GM20431 (cell line): ENCODE data around the gene TMEM212.

Experiments used
- in situ Hi-C: fragments of 300-500 bp; cut with MseI, MboI; formaldehyde crosslinking; loops from one replicate; pipeline ENCODE4 v1.15.0; 2020; ENCODE audit warnings: low sequenced_read_pairs; ENCODE audit not compliant: unreplicated experiment

Gene TMEM212

GRCh38 chr3:171842864-171843518 is at the start of gene TMEM212:
TSS of gene TMEM212 (plus strand) at chr3:171843349. CDS start at chr3:171843384, 35 bp downstream.
- in situ Hi-C loops, result no loop called here

DNA sequence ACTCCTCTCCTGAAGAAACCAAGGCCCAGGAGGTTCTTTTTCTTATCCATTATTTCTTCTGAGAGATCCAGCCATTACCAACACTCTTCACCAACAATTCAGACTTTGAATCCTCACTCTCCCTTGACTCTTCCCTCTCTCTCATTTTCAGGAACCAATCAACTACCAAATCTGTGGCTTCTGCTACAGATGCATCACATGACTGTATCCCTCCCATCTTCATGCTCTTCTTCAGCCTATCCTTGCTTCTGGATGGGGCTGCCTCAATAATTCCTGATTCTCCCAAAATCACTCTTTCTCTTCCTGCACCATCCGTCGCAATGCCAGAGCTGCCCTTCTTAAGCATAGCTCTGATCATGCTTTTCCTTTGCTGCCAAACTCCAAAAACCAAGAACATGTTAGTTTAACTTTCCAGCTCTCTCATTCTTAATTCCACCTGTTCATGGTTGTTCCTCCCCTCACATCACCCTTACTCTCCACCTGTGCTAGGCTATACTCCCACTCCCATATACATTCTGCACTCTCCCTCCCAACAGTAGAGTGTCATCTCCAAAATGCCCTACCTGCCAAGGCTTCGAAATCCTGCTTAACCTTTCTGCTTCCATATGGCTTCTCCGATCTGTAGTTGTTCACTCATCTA is 46.4 kb upstream of the TMEM212 start:
- in situ Hi-C loops, result no loop called here

- in situ Hi-C loops, result no loop called here
These were observed 45.9 kb upstream of the TMEM212 start for GRCh38 chr3:171797265-171797679.

GRCh38 chr3:171797873-171798272 is 45.3 kb upstream of the TMEM212 start:
- in situ Hi-C loops, result no loop called here

DNA sequence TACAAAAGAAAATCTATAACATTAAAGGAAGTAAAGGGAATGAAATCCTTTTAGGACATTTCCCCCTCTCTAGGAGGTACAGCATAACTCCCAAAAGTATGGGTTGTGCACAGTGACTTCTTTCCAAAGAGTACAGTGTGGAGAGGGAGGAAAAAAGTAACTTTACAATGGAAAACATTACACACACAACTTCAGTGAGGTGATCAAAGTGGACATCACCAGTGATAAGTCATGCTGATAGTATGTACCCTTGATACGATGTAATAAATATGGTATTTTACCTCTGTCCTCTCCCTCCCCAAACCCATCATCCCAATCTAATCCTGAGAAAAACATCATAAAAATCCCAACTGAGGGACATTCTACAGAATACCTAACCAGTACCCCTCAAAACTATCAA is 43.6 kb upstream of the TMEM212 start:
- in situ Hi-C loops, result no loop called here

DNA sequence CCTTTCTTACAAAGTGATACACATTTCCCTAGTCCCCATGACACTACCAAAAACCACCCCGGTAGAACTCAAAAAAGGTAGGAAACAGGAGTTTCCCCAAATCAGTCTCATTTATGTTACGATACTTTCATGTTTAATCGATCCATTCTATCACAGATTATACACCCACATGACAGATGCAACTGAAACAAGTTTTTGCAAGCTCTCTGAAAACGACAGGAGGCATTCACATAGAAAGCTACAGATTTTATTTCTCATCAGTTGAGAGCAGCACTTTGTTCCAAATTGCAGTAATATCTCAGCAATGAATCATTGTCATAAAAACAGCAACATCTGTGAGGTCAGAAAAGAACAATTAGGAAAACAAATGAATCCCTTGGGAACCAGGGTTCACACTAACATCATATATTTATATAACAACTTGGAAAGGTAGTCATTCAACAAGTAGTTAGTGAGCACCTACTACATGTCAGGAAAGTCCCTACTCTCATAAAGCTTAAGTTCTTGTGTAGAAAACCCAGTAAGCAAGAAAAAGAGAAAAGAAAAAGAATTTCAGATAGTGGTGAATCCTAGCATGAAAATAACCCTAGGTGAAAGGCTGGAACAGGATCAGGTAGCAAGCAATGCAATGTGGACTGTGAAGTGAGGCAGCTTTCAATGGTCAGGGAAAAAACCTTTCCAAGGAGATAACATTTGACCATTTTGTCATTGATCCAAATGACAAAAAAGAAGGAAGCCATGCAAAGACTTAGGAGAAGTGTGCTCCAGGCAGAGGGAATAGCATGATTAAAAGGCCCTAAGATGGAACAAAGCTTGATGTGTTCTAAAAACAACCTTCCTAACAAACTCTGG is 41.2 kb upstream of the TMEM212 start:
- in situ Hi-C loops, result no loop called here

- in situ Hi-C loops, result no loop called here
These were observed 40.6 kb upstream of the TMEM212 start for GRCh38 chr3:171802590-171802956.

- in situ Hi-C loops, result no loop called here
These were observed 40.1 kb upstream of the TMEM212 start for GRCh38 chr3:171803044-171803443.

GRCh38 chr3:171804618-171805389 is 38.3 kb upstream of the TMEM212 start:
- in situ Hi-C loops, result no loop called here

DNA sequence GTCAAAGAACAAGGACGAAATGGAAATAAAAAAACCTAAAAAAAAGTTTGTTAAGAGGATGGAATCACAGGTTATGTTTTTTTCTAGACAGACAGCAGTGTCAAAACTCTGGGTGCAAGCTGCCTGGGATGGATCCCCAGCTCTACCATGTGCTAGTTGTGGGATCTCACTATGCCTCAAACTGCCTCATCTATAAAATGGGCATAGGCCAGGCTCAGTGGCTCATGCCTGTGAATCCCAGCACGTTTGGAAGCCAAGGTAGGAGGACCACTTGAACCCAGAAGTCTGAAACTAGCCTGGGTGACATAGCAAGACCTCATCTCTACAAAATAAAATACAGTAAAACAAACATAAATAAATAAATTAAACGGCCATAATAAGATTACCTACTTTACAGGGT is 37.5 kb upstream of the TMEM212 start:
- in situ Hi-C loops, result no loop called here

- in situ Hi-C loops, result no loop called here
These were observed 36.7 kb upstream of the TMEM212 start for GRCh38 chr3:171806200-171807128.

DNA sequence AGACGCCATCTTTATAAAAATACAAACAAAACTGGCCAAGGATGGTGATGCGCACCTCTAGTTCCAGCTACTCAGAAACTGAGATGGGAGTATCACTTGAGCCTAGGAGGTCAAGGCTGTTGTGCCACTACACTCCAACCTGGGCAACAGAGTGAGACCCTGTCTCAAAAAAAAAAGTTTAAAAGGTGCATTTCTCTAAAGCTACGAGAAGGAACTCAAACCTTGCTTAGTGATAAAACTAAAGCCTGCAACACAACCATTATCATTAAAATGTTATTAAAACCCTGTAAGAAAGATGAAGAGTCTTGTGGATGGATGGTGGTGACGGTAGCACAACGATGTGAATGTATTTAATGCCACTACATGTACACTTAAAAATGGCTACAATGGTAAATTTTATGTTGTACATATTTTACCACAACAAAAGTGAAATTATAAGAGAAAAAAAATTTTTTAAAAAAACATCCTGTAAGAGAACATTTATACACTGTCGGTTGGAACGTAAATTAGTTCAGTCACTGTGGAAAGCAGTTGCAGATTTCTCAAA is 35.9 kb upstream of the TMEM212 start:
- in situ Hi-C loops, result no loop called here

- in situ Hi-C loops, result no loop called here
These were observed 35.3 kb upstream of the TMEM212 start for GRCh38 chr3:171807806-171808205.

DNA sequence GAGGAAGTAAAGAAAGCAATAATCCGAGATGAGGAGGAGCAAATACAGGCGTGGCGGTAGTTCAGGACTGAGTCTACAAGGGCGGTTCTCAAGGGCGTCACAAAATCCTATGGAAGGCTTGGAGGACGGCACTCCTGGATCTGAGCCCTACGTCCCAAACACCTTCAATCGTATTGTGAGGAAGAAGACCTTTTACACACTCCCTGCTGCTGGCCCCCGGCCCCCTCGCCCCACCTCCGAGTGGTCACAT is 33.6 kb upstream of the TMEM212 start:
- in situ Hi-C loops, result no loop called here

DNA sequence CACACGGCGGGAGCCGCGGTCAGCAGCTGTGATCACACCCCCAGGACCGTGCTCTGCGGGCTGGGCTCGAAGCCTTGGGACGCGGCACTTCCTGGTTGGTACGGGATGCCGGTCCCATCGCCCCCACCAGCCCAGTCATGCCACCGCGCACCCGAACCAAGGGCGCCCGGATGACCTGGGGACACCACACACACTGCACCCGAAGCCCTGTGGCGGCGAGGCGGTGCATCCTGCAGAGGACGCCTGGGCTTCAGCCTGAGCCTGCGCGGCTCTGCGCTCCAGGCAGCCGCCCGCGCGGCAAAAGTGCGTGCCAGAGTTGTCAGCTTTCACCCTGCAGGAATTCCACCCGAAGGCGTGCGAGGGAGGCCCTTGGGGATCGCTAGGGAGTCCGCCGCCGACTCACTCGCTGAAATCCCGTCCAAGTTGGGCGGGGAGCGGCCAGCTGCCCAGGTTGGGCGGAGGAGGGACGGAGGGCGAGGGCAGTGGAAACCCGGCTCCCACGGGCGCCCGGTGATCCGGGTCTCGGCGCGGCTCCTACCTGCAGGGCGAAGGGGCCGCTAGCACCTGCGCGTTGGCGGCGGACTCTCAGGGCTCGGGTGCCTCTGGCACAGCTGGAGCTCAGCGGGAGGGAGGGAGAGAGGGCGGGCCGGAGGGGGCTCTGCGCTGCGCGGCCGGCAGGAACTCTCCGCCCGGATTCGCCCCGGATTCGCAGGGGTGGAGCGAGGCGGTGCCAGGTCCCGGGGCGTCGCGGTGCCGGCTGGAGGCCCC is 33.1 kb upstream of the TMEM212 start, which contains the start of gene PLD1:
TSS of gene PLD1 (minus strand) at position 623 of the 768 bp plus-strand sequence. CDS start 72,432 bp downstream, outside the sequence.
- in situ Hi-C loops, result no loop called here

GRCh38 chr3:171810629-171811294 is 32.4 kb upstream of the TMEM212 start:
- in situ Hi-C loops, result no loop called here

DNA sequence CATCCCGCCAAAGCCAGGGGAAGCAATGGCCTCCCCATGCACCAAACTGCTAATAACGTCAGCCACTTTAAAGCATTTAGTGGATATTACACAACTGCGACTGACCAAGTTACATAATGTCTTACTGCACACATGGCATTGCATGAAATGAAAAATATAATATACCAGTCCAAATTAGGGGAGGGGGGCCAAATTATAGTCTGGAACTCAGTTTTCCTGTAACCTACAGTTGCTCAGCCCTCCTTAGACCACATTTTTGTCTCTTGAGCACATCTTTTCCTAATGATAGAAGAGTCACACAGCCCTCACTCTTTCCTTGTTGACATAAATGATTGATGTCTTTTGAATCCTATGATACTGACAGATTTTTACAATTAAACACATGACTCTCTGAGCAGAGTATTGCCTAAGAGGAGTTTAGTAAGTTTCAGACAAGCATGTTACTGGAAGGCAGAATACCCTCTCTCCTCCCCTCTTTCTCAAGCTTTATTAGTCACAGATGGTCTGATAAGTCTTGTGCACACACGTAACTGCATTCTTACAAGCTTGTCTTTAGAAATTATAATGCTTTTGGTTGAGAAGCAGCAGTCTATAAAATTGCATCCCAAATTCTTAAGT is 31.7 kb upstream of the TMEM212 start:
- in situ Hi-C loops, result no loop called here
